ENCODE measurements around the gene TUSC7. TPM values are rescaled to one million over a fixed set of nuclear protein-coding genes. Genes with fewer than 3 reads are reported as not detected.

TUSC7 gene
- total RNA-seq (2012; rRNA removed) (not detected in 2 replicates), polyA plus RNA-seq (2012; rRNA removed) (not detected in 2 replicates), Bru-seq, nascent RNA (not detected), BruChase-seq, experiment 1, labeled RNA remaining after a 6-hour chase (not detected), BruChase-seq, experiment 2, labeled RNA remaining after a 2-hour chase (not detected)
- not detected in 2 replicates for polyA plus RNA-seq (2012; cell fraction: cytosol; rRNA removed)
- not detected in 2 replicates for polyA plus RNA-seq (2012; cell fraction: nucleus; rRNA removed; ENCODE audit: low replicate concordance)
- long read RNA-seq, result 0 reads

GRCh38 chr3:116709479-116709878 is at the start of gene TUSC7:
TSS of gene TUSC7 (plus strand) at chr3:116709779.
- H3K23ac ChIP-seq (ENCODE audit: low read depth, low read length), result no peak within 1 kb of the TSS
- no TSS peak for BruUV-seq (replicated peaks)

More at GRCh38 chr3:116709479-116709878, at the start of gene TUSC7:
- H2BK15ac ChIP-seq (ENCODE audit: low read depth, low read length), result no peak within 1 kb of the TSS
- intact Hi-C loops (cut with micrococcal nuclease) (no loop called here), in situ Hi-C loops (cut with MboI; ENCODE audit: low sequenced_read_pairs) (no loop called here), dilution Hi-C loops (cut with HindIII; ENCODE audit: low sequenced_read_pairs, unreplicated experiment) (no loop called here)
- H4K5ac ChIP-seq (ENCODE audit: low read depth, low read length), result no peak within 1 kb of the TSS
- H3K9me3 ChIP-seq (ENCODE audit: control insufficient read depth, insufficient read depth, low read length), result no peaks in the 10 kb centered on the region
- H4K20me1 ChIP-seq (ENCODE audit: insufficient read depth, low read length), result no peaks in the 10 kb centered on the region
- no peak within 1 kb of the TSS for H3K4me2 ChIP-seq (ENCODE audit: low read depth, low read length)
- H2BK20ac ChIP-seq (ENCODE audit: low read depth, low read length), result no peak within 1 kb of the TSS
- no peaks in the 10 kb centered on the region for H3K27me3 ChIP-seq (ENCODE audit: control insufficient read depth, insufficient read depth, low read length)
- H2AFZ ChIP-seq (replicated peaks; ENCODE audit: low read length, poor library complexity), result no peak within 1 kb of the TSS
- no peak within 1 kb of the TSS for H2BK5ac ChIP-seq (ENCODE audit: low read depth, low read length, poor library complexity, severe bottlenecking)
- H2AK9ac ChIP-seq (replicated peaks; ENCODE audit: low read depth, low read length, poor library complexity), result no peak within 1 kb of the TSS
- H3K18ac ChIP-seq (ENCODE audit: low read depth, low read length), result no peak within 1 kb of the TSS
- no peak within 1 kb of the TSS for H3K4me3 ChIP-seq (ENCODE audit: insufficient read depth, low read depth, low read length)
- no peak within 1 kb of the TSS for H3K27ac ChIP-seq (ENCODE audit: insufficient read depth, low read length)
- ATAC-seq (ENCODE audit: low read depth) (no peak), DNase-seq (no peak)
- H3K36me3 ChIP-seq (ENCODE audit: control insufficient read depth, insufficient read depth, low read length), result no peaks in the 10 kb centered on the region
- H2AK5ac ChIP-seq (ENCODE audit: low read depth, low read length), result no peak within 1 kb of the TSS
- H4K8ac ChIP-seq (ENCODE audit: low read depth in 2 of 2, low read length in 2 of 2), result no peak within 1 kb of the TSS
- H3K56ac ChIP-seq (ENCODE audit: extremely low read depth, insufficient read depth, low read length), result no peak within 1 kb of the TSS
- WGBS, 2 experiments (ENCODE audit: extremely low coverage in 2 of 2, insufficient read length in 1 of 2), result no CpG with 5 or more reads among the region's 4 CpGs
- no peak within 1 kb of the TSS for H4K91ac ChIP-seq (ENCODE audit: insufficient read depth, low read depth, low read length)
- H3K79me1 ChIP-seq (ENCODE audit: low read depth in 1 of 2, low read length in 2 of 2), result no peaks in the 10 kb centered on the region
- no peak within 1 kb of the TSS for H3K4ac ChIP-seq (ENCODE audit: low read depth, low read length)
- H3K4me1 ChIP-seq (ENCODE audit: control insufficient read depth, insufficient read depth, low read length), result no peaks in the 10 kb centered on the region
- no peak for TF ChIP-seq CEBPB (IDR thresholded peaks at IDR 0.05; ENCODE audit: low read depth, low read length)
- no peak for TF ChIP-seq POLR2A (IDR thresholded peaks at IDR 0.05; ENCODE audit: low read depth, low read length)
- no peak for TF ChIP-seq BHLHE40 (IDR thresholded peaks at IDR 0.05; ENCODE audit: low read depth, low read length)
- TF ChIP-seq MXI1 (IDR thresholded peaks at IDR 0.05; ENCODE audit: borderline replicate concordance, low read depth, low read length), result no peak
- no peak for TF ChIP-seq MAZ (IDR thresholded peaks at IDR 0.05; ENCODE audit: borderline replicate concordance, low read depth, low read length)
- TF ChIP-seq CTCF (conservative IDR thresholded peaks at IDR 0.05; ENCODE audit: low read depth, low read length), result no peak
- no peak for TF ChIP-seq CHD1 (IDR thresholded peaks at IDR 0.05; ENCODE audit: low read depth, low read length)
- no peak for TF ChIP-seq SMC3 (IDR thresholded peaks at IDR 0.05; ENCODE audit: low read depth, low read length)
- TF ChIP-seq ELK1 (IDR thresholded peaks at IDR 0.05; ENCODE audit: borderline replicate concordance, low read depth, low read length), result no peak
- H3K14ac ChIP-seq (replicated peaks; ENCODE audit: low read depth, low read length), result no peak within 1 kb of the TSS
- ChIA-PET CTCF (no interaction called here), POLR2A (ENCODE audit: unreplicated experiment) (no interaction called here)
- H3K9ac ChIP-seq (ENCODE audit: low read depth, low read length), result no peak within 1 kb of the TSS
- no peak within 1 kb of the TSS for H2BK120ac ChIP-seq (ENCODE audit: low read depth, low read length)
- H3K9me1 ChIP-seq (ENCODE audit: insufficient read depth, low read length), result no peaks in the 10 kb centered on the region
